ENCODE measurements around the gene GGT5. TPM values are rescaled to one million over a fixed set of nuclear protein-coding genes. Genes with fewer than 3 reads are reported as not detected.
"Not testable (repeated sequence)": the region's sequence is repeated elsewhere in the genome, so short reads cannot be mapped to it uniquely, and the experiment has no call there.

The GGT5 gene
- total RNA-seq, 1 experiment from 2014 or later, result 0.28 TPM

- CTCF ChIA-PET; H3K4me3 Mint-ChIP-seq (ENCODE audit: low read depth, unreplicated experiment); H3K27me3 Mint-ChIP-seq (ENCODE audit: unreplicated experiment): not testable (repeated sequence)
These were observed 14.6 kb upstream of the GGT5 start for GRCh38 chr22:24259459-24259858.

GRCh38 chr22:24256736-24257135 is 11.9 kb upstream of the GGT5 start:
- H3K4me1 Mint-ChIP-seq (ENCODE audit: low read depth, unreplicated experiment); H3K27me3 Mint-ChIP-seq (ENCODE audit: unreplicated experiment); BruUV-seq (replicated peaks); H3K36me3 Mint-ChIP-seq (ENCODE audit: insufficient read depth, unreplicated experiment); H3K9me3 Mint-ChIP-seq (ENCODE audit: low read depth, unreplicated experiment); H3K4me3 Mint-ChIP-seq (ENCODE audit: low read depth, unreplicated experiment); CTCF ChIA-PET; H3K27ac Mint-ChIP-seq (ENCODE audit: unreplicated experiment); intact Hi-C loops (cut with micrococcal nuclease; ENCODE audit: unreplicated experiment); DNase-seq: not testable (repeated sequence)

More at GRCh38 chr22:24259459-24259858, 14.6 kb upstream of the GGT5 start:
- H3K36me3 Mint-ChIP-seq (ENCODE audit: insufficient read depth, unreplicated experiment); H3K4me1 Mint-ChIP-seq (ENCODE audit: low read depth, unreplicated experiment); H3K9me3 Mint-ChIP-seq (ENCODE audit: low read depth, unreplicated experiment); intact Hi-C loops (cut with micrococcal nuclease; ENCODE audit: unreplicated experiment); BruUV-seq (replicated peaks); H3K27ac Mint-ChIP-seq (ENCODE audit: unreplicated experiment): not testable (repeated sequence)
- peak; percentile 62 for TF ChIP-seq CTCF (IDR thresholded peaks at IDR 0.05; ENCODE audit: unreplicated experiment)
- DNase-seq, result peak; percentile 88

- DNase-seq; intact Hi-C loops (cut with micrococcal nuclease; ENCODE audit: unreplicated experiment); H3K27ac Mint-ChIP-seq (ENCODE audit: unreplicated experiment); H3K27me3 Mint-ChIP-seq (ENCODE audit: unreplicated experiment); H3K4me3 Mint-ChIP-seq (ENCODE audit: low read depth, unreplicated experiment); H3K4me1 Mint-ChIP-seq (ENCODE audit: low read depth, unreplicated experiment); H3K9me3 Mint-ChIP-seq (ENCODE audit: low read depth, unreplicated experiment); CTCF ChIA-PET; BruUV-seq (replicated peaks); H3K36me3 Mint-ChIP-seq (ENCODE audit: insufficient read depth, unreplicated experiment): not testable (repeated sequence)
These were observed 11.3 kb upstream of the GGT5 start for GRCh38 chr22:24256136-24256535.

- H3K27ac Mint-ChIP-seq (ENCODE audit: unreplicated experiment); intact Hi-C loops (cut with micrococcal nuclease; ENCODE audit: unreplicated experiment); H3K9me3 Mint-ChIP-seq (ENCODE audit: low read depth, unreplicated experiment); H3K27me3 Mint-ChIP-seq (ENCODE audit: unreplicated experiment); H3K36me3 Mint-ChIP-seq (ENCODE audit: insufficient read depth, unreplicated experiment); CTCF ChIA-PET; BruUV-seq (replicated peaks); H3K4me1 Mint-ChIP-seq (ENCODE audit: low read depth, unreplicated experiment); H3K4me3 Mint-ChIP-seq (ENCODE audit: low read depth, unreplicated experiment); DNase-seq: not testable (repeated sequence)
These were observed 8.2 kb upstream of the GGT5 start for GRCh38 chr22:24253126-24253525.

GRCh38 chr22:24251286-24251685 is 6.4 kb upstream of the GGT5 start:
- BruUV-seq (replicated peaks); intact Hi-C loops (cut with micrococcal nuclease; ENCODE audit: unreplicated experiment): not testable (repeated sequence)

GRCh38 chr22:24249413-24249812 is 4.5 kb upstream of the GGT5 start:
- H3K27ac Mint-ChIP-seq (ENCODE audit: unreplicated experiment); H3K4me1 Mint-ChIP-seq (ENCODE audit: low read depth, unreplicated experiment); BruUV-seq (replicated peaks); H3K36me3 Mint-ChIP-seq (ENCODE audit: insufficient read depth, unreplicated experiment); CTCF ChIA-PET; H3K4me3 Mint-ChIP-seq (ENCODE audit: low read depth, unreplicated experiment); H3K27me3 Mint-ChIP-seq (ENCODE audit: unreplicated experiment); DNase-seq; H3K9me3 Mint-ChIP-seq (ENCODE audit: low read depth, unreplicated experiment): not testable (repeated sequence)
- intact Hi-C loops (cut with micrococcal nuclease; ENCODE audit: unreplicated experiment), result loop anchor here (5.0 kb wide), 1 partner anchor 47 kb away; no protein-coding TSS in a partner anchor

More at GRCh38 chr22:24251286-24251685, 6.4 kb upstream of the GGT5 start:
- H3K4me1 Mint-ChIP-seq (ENCODE audit: low read depth, unreplicated experiment); H3K36me3 Mint-ChIP-seq (ENCODE audit: insufficient read depth, unreplicated experiment); H3K27me3 Mint-ChIP-seq (ENCODE audit: unreplicated experiment); H3K4me3 Mint-ChIP-seq (ENCODE audit: low read depth, unreplicated experiment); DNase-seq; CTCF ChIA-PET; H3K9me3 Mint-ChIP-seq (ENCODE audit: low read depth, unreplicated experiment); H3K27ac Mint-ChIP-seq (ENCODE audit: unreplicated experiment): not testable (repeated sequence)

GRCh38 chr22:24248611-24249010 is 3.7 kb upstream of the GGT5 start:
- CTCF ChIA-PET; H3K27ac Mint-ChIP-seq (ENCODE audit: unreplicated experiment); H3K36me3 Mint-ChIP-seq (ENCODE audit: insufficient read depth, unreplicated experiment); H3K9me3 Mint-ChIP-seq (ENCODE audit: low read depth, unreplicated experiment); BruUV-seq (replicated peaks); H3K27me3 Mint-ChIP-seq (ENCODE audit: unreplicated experiment); DNase-seq; H3K4me3 Mint-ChIP-seq (ENCODE audit: low read depth, unreplicated experiment): not testable (repeated sequence)
- H3K4me1 Mint-ChIP-seq (ENCODE audit: low read depth, unreplicated experiment), result peaks cover 13% of the 10 kb centered on the region
- intact Hi-C loops (cut with micrococcal nuclease; ENCODE audit: unreplicated experiment), result loop anchor here (5.0 kb wide), 1 partner anchor 46 kb away; no protein-coding TSS in a partner anchor
